ENCODE data around the gene SLC35E2B.
"Not testable (repeated sequence)": the region's sequence is repeated elsewhere in the genome, so short reads cannot be mapped to it uniquely, and the experiment has no call there.

SLC35E2B gene

GRCh38 chr1:1692714-1693647 is at the start of gene SLC35E2B:
TSS of gene SLC35E2B (minus strand) at chr1:1692795. CDS start at chr1:1676699, 16,096 bp downstream.
- DNase-seq (ENCODE audit: low read depth in 1 of 2, low spot score in 1 of 2), result peak; percentile 69 to 90

GRCh38 chr1:1741013-1741412 is 48.4 kb upstream of the SLC35E2B start:
- DNase-seq (ENCODE audit: low read depth in 1 of 2, low spot score in 1 of 2), result not testable (repeated sequence)

GRCh38 chr1:1738799-1739337 is 46.3 kb upstream of the SLC35E2B start:
- DNase-seq (ENCODE audit: low read depth in 1 of 2, low spot score in 1 of 2), result not testable (repeated sequence)

- DNase-seq (ENCODE audit: low read depth in 1 of 2, low spot score in 1 of 2), result not testable (repeated sequence)
Measured at GRCh38 chr1:1737675-1738590, 45.3 kb upstream of the SLC35E2B start.

GRCh38 chr1:1732381-1732780 is 39.8 kb upstream of the SLC35E2B start:
- DNase-seq (ENCODE audit: low read depth in 1 of 2, low spot score in 1 of 2), result no peak

- DNase-seq (ENCODE audit: low read depth in 1 of 2, low spot score in 1 of 2), result no peak
Measured at GRCh38 chr1:1730870-1731269, 38.3 kb upstream of the SLC35E2B start.

GRCh38 chr1:1730230-1730629 is 37.6 kb upstream of the SLC35E2B start:
- not testable (repeated sequence) for DNase-seq (ENCODE audit: low read depth in 1 of 2, low spot score in 1 of 2)

- not testable (repeated sequence) for DNase-seq (ENCODE audit: low read depth in 1 of 2, low spot score in 1 of 2)
Measured at GRCh38 chr1:1729116-1729816, 36.7 kb upstream of the SLC35E2B start.

- not testable (repeated sequence) for DNase-seq (ENCODE audit: low read depth in 1 of 2, low spot score in 1 of 2)
Measured at GRCh38 chr1:1728308-1729005, 35.9 kb upstream of the SLC35E2B start.

- DNase-seq (ENCODE audit: low read depth in 1 of 2, low spot score in 1 of 2), result not testable (repeated sequence)
Measured at GRCh38 chr1:1727131-1727651, 34.6 kb upstream of the SLC35E2B start.

GRCh38 chr1:1726088-1726487 is 33.5 kb upstream of the SLC35E2B start:
- not testable (repeated sequence) for DNase-seq (ENCODE audit: low read depth in 1 of 2, low spot score in 1 of 2)

- peak; percentile 81 to 96 for DNase-seq (ENCODE audit: low read depth in 1 of 2, low spot score in 1 of 2)
Measured at GRCh38 chr1:1724035-1724864, 31.7 kb upstream of the SLC35E2B start, which contains the start of gene CDK11A. TSS of gene CDK11A (minus strand) at chr1:1724357. CDS start at chr1:1722818, 1,539 bp downstream.

GRCh38 chr1:1721201-1721600 is 28.6 kb upstream of the SLC35E2B start:
- DNase-seq (ENCODE audit: low read depth in 1 of 2, low spot score in 1 of 2), result no peak

GRCh38 chr1:1715109-1715883 is 22.7 kb upstream of the SLC35E2B start:
- DNase-seq (ENCODE audit: low read depth in 1 of 2, low spot score in 1 of 2), result not testable (repeated sequence)

GRCh38 chr1:1707897-1708296 is 15.3 kb upstream of the SLC35E2B start:
- not testable (repeated sequence) for DNase-seq (ENCODE audit: low read depth in 1 of 2, low spot score in 1 of 2)

- not testable (repeated sequence) for DNase-seq (ENCODE audit: low read depth in 1 of 2, low spot score in 1 of 2)
Measured at GRCh38 chr1:1707241-1707640, 14.6 kb upstream of the SLC35E2B start.

GRCh38 chr1:1705623-1706022 is 13.0 kb upstream of the SLC35E2B start:
- DNase-seq (ENCODE audit: low read depth in 1 of 2, low spot score in 1 of 2), result not testable (repeated sequence)

Measured in stimulated activated CD4-positive, alpha-beta T cell treated with anti-CD3 and anti-CD28 coated beads, Interleukin-15, amount 100 ng/mL, for 1 hour (primary cell).